WTC11 (cell line): ENCODE data around the gene RPS16. TPM values are rescaled to one million over a fixed set of nuclear protein-coding genes. Genes with fewer than 3 reads are reported as not detected.
A peak's percentile ranks its signal among the peaks of the same experiment; 100 is the strongest.

Experiments used
- ATAC-seq: fragments of 200-7000 bp; cut with Tn5 transposase; 2 replicates; pipeline ENCODE4 v1.10.0; 2021; ENCODE audit warnings: mild to moderate bottlenecking, moderate library complexity
- CTCF ChIA-PET: fragments of 300-600 bp; sonication (Branson Sonifier 250); formaldehyde crosslinking; loops from one replicate; lab custom pipeline; 2021; ENCODE audit warnings: antibody characterized with exemption; lab: Charles Lee
- POLR2A ChIA-PET: fragments of 350-600 bp; sonication (Branson Sonifier 250); formaldehyde crosslinking; loops from one replicate; lab custom pipeline; 2021; ENCODE audit warnings: antibody characterized with exemption; lab: Charles Lee
- DNase-seq: peaks from one replicate; pipeline ENCODE4 v3.0.0; 2021; ENCODE audit warnings: low spot score
- H3K27ac Mint-ChIP-seq: 2 replicates; pipeline ENCODE4 v1.8.0; 2021; ENCODE audit warnings: mixed read lengths
- H3K27me3 Mint-ChIP-seq: 2 replicates; pipeline ENCODE4 v1.8.0; 2021; ENCODE audit warnings: low read depth, mild to moderate bottlenecking, moderate library complexity, mixed read lengths
- H3K36me3 Mint-ChIP-seq: 2 replicates; pipeline ENCODE4 v1.8.0; 2021; ENCODE audit warnings: mixed read lengths
- H3K4me1 Mint-ChIP-seq: 2 replicates; pipeline ENCODE4 v1.8.0; 2022; ENCODE audit warnings: mixed read lengths
- H3K4me3 Mint-ChIP-seq: 2 replicates; pipeline ENCODE4 v1.8.0; 2021; ENCODE audit warnings: mild to moderate bottlenecking, moderate library complexity, mixed read lengths
- H3K9me3 Mint-ChIP-seq: 2 replicates; pipeline ENCODE4 v1.8.0; 2021; ENCODE audit warnings: mixed read lengths
- ATF1 ChIP-seq: sonication (generic); formaldehyde crosslinking; IDR thresholded peaks from 2 replicates; pipeline ENCODE4 v1.8.1; 2023; ENCODE audit warnings: mild to moderate bottlenecking, moderate library complexity, missing genetic modification reagents
- E2F4 ChIP-seq: sonication (generic); formaldehyde crosslinking; IDR thresholded peaks from 2 replicates; pipeline ENCODE4 v1.8.1; 2022; ENCODE audit warnings: low read depth, mild to moderate bottlenecking, moderate library complexity, missing genetic modification reagents, borderline replicate concordance
- ERG ChIP-seq: fragments of 250-450 bp; sonication (Bioruptor Pico); IDR thresholded peaks from 2 replicates; pipeline ENCODE4 v1.8.0; 2021; ENCODE audit warnings: mild to moderate bottlenecking
- FOXP4 ChIP-seq: sonication (generic); formaldehyde crosslinking; IDR thresholded peaks from 2 replicates; pipeline ENCODE4 v1.8.0; 2022; ENCODE audit warnings: mild to moderate bottlenecking, missing genetic modification reagents
- MLX ChIP-seq: sonication (generic); formaldehyde crosslinking; IDR thresholded peaks from 2 replicates; pipeline ENCODE4 v1.8.1; 2023; ENCODE audit warnings: mild to moderate bottlenecking, missing genetic modification reagents, moderate library complexity
- NR3C1 ChIP-seq: sonication (generic); formaldehyde crosslinking; conservative IDR thresholded peaks from 2 replicates; pipeline ENCODE4 v1.8.1; 2023; ENCODE audit warnings: low read depth, mild to moderate bottlenecking, missing genetic modification reagents
- PRDM15 ChIP-seq: sonication (generic); formaldehyde crosslinking; IDR thresholded peaks from 2 replicates; pipeline ENCODE4 v1.8.0; 2022; ENCODE audit warnings: missing genetic modification reagents
- PRRX2 ChIP-seq: fragments of 250-450 bp; sonication (Bioruptor Pico); IDR thresholded peaks from 2 replicates; pipeline ENCODE4 v1.8.0; 2021; ENCODE audit warnings: mild to moderate bottlenecking
- ZNF138 ChIP-seq: sonication (generic); formaldehyde crosslinking; conservative IDR thresholded peaks from 2 replicates; pipeline ENCODE4 v1.8.1; 2022; ENCODE audit warnings: mild to moderate bottlenecking, moderate library complexity, missing genetic modification reagents
- ZNF263 ChIP-seq: sonication (generic); formaldehyde crosslinking; IDR thresholded peaks from 2 replicates; pipeline ENCODE4 v1.8.1; 2022; ENCODE audit warnings: low read depth, mild to moderate bottlenecking, moderate library complexity, missing genetic modification reagents
- ZNF416 ChIP-seq: fragments of 250-450 bp; sonication (Bioruptor Pico); IDR thresholded peaks from 2 replicates; pipeline ENCODE4 v1.9.0; 2021; ENCODE audit warnings: mild to moderate bottlenecking, inconsistent platforms
- ZNF425 ChIP-seq: fragments of 250-450 bp; sonication (Bioruptor Pico); conservative IDR thresholded peaks from 2 replicates; pipeline ENCODE4 v1.9.0; 2021; ENCODE audit warnings: mild to moderate bottlenecking
- ZNF532 ChIP-seq: fragments of 250-450 bp; sonication (Bioruptor Pico); IDR thresholded peaks from 2 replicates; pipeline ENCODE4 v1.9.0; 2021; ENCODE audit warnings: mild to moderate bottlenecking, borderline replicate concordance
- total RNA-seq: library from RNA; stranded (reverse); gene quantifications from 3 replicates; pipeline ENCODE4 v1.2.3, GENCODE V29; 2021

RPS16 gene
- total RNA-seq, 1 experiment from 2014 or later: 2,962 TPM

GRCh38 chr19:39433480-39434079, 2.2 kb downstream of the RPS16 start (continued):
- no peak for TF ChIP-seq E2F4 (CRISPR knock-in tag)

- Mint-ChIP-seq H3K4me3 (no peak overlapping the region), H3K27me3 (no peaks in the 10 kb centered on the region), H3K27ac (no peak overlapping the region; the same call in 1 of the 2 replicates), H3K9me3 (no peaks in the 10 kb centered on the region), H3K4me1 (peaks cover 57% of the 10 kb centered on the region), H3K36me3 (peaks cover 34% of the 10 kb centered on the region)
- POLR2A ChIA-PET: interaction anchor here (1.0 to 1.3 kb wide), 2 partner anchors 30 to 31 kb away, joined by 3 read pairs; no protein-coding TSS in a partner anchor
- CTCF ChIA-PET: no interaction called here
- DNase-seq (no peak), ATAC-seq (no peak)
- TF ChIP-seq ZNF416 (CRISPR knock-in tag): 0 out of 2 replicates have a peak, but pooled peaks have one; percentile 17
- TF ChIP-seq ERG (CRISPR knock-in tag): peak; percentile 76; the same call in 1 of the 2 replicates
- TF ChIP-seq NR3C1 (CRISPR knock-in tag): no peak
- peak; percentile 60; the same call in 1 of the 2 replicates for TF ChIP-seq ZNF532 (CRISPR knock-in tag)
Measured at GRCh38 chr19:39432677-39433025, 3.1 kb downstream of the RPS16 start.

- H3K36me3 Mint-ChIP-seq: peaks cover 34% of the 10 kb centered on the region
- peak overlapping the region; percentile 95 for H3K27ac Mint-ChIP-seq
- CTCF ChIA-PET: no interaction called here
- POLR2A ChIA-PET: interaction anchor here (0.6 to 0.7 kb wide), 3 partner anchors 10 to 1717 kb away, joined by 3 to 4 read pairs (median 4); partner anchors contain the start of genes MED29 and PAF1
- H3K4me1 Mint-ChIP-seq: peaks cover 51% of the 10 kb centered on the region
- ATAC-seq: peak; percentile 2
- no peak overlapping the region for H3K4me3 Mint-ChIP-seq
- no peaks in the 10 kb centered on the region for H3K9me3 Mint-ChIP-seq
- no peaks in the 10 kb centered on the region for H3K27me3 Mint-ChIP-seq
- DNase-seq: no peak
- TF ChIP-seq MLX (CRISPR knock-in tag) (no peak), ATF1 (no peak), ZNF425 (peak; percentile 51; the same call in 1 of the 2 replicates), PRRX2 (CRISPR knock-in tag) (peak; percentile 9; the same call in 1 of the 2 replicates), FOXP4 (CRISPR knock-in tag) (no peak), ZNF263 (CRISPR knock-in tag) (no peak), ZNF138 (CRISPR knock-in tag) (no peak), PRDM15 (CRISPR knock-in tag) (no peak)
Measured at GRCh38 chr19:39430675-39431593, 4.8 kb downstream of the RPS16 start.
